ENCODE results near the gene TSPAN18. TPM values are rescaled to one million over a fixed set of nuclear protein-coding genes. Genes with fewer than 3 reads are reported as not detected.

Gene TSPAN18
- total RNA-seq, 2 donors from 2014 or later = 3.4 to 13.4 TPM

- Histone ChIP-seq H3K4me3 (no peak overlapping the region), H3K9me3 (no peaks in the 10 kb centered on the region), H3K4me1 (no peaks in the 10 kb centered on the region), H3K9ac (ENCODE audit: low read depth in 2 of 2, low read length in 2 of 2) (no peak overlapping the region), H3K27ac (no peak overlapping the region), H3K36me3 (no peaks in the 10 kb centered on the region), H3K27me3 (no peaks in the 10 kb centered on the region)
- no peak for TF ChIP-seq CTCF (IDR thresholded peaks at IDR 0.05)
- DNase-seq = no peak
- intact Hi-C loops (cut with DNase I) = loop anchor here (5.0 kb wide), 1 partner anchor 356 kb away; no protein-coding TSS in a partner anchor
Observed at GRCh38 chr11:44913502-44913901, 186.7 kb downstream of the TSPAN18 start.

- no peaks in the 10 kb centered on the region for H3K27me3 ChIP-seq
- DNase-seq = no peak
- intact Hi-C loops (cut with DNase I) = loop anchor here (5.0 kb wide), 1 partner anchor 357 kb away; no protein-coding TSS in a partner anchor
Observed at GRCh38 chr11:44914105-44914504, 187.3 kb downstream of the TSPAN18 start.

GRCh38 chr11:44915004-44915403 lies 188.2 kb downstream of the TSPAN18 start:
- Histone ChIP-seq H3K9ac (ENCODE audit: low read depth in 2 of 2, low read length in 2 of 2) (no peak overlapping the region), H3K27me3 (no peaks in the 10 kb centered on the region), H3K36me3 (no peaks in the 10 kb centered on the region), H3K4me3 (no peak overlapping the region), H3K27ac (no peak overlapping the region), H3K4me1 (no peaks in the 10 kb centered on the region), H3K9me3 (no peaks in the 10 kb centered on the region)
- no peak for TF ChIP-seq CTCF (IDR thresholded peaks at IDR 0.05)
- DNase-seq = no peak
- intact Hi-C loops (cut with DNase I) = no loop called here

More at GRCh38 chr11:44914105-44914504, 187.3 kb downstream of the TSPAN18 start:
- Histone ChIP-seq H3K9me3 (no peaks in the 10 kb centered on the region), H3K9ac (ENCODE audit: low read depth in 2 of 2, low read length in 2 of 2) (peak overlapping the region in 1 of 2 donors; percentile 4), H3K36me3 (no peaks in the 10 kb centered on the region), H3K27ac (no peak overlapping the region), H3K4me1 (no peaks in the 10 kb centered on the region), H3K4me3 (no peak overlapping the region)
- TF ChIP-seq CTCF (IDR thresholded peaks at IDR 0.05) = no peak

GRCh38 chr11:44915621-44916020 lies 188.9 kb downstream of the TSPAN18 start:
- Histone ChIP-seq H3K4me3 (no peak overlapping the region), H3K9me3 (no peaks in the 10 kb centered on the region), H3K27me3 (no peaks in the 10 kb centered on the region), H3K27ac (no peak overlapping the region), H3K4me1 (no peaks in the 10 kb centered on the region), H3K36me3 (no peaks in the 10 kb centered on the region), H3K9ac (ENCODE audit: low read depth in 2 of 2, low read length in 2 of 2) (no peak overlapping the region)
- TF ChIP-seq CTCF (IDR thresholded peaks at IDR 0.05) = no peak
- intact Hi-C loops (cut with DNase I) = no loop called here
- no peak for DNase-seq

- Histone ChIP-seq H3K36me3 (no peaks in the 10 kb centered on the region), H3K4me3 (no peak overlapping the region), H3K4me1 (no peaks in the 10 kb centered on the region), H3K27me3 (no peaks in the 10 kb centered on the region), H3K9ac (ENCODE audit: low read depth in 2 of 2, low read length in 2 of 2) (no peak overlapping the region), H3K27ac (no peak overlapping the region), H3K9me3 (no peaks in the 10 kb centered on the region)
- TF ChIP-seq CTCF (IDR thresholded peaks at IDR 0.05) = no peak
- no peak for DNase-seq
- intact Hi-C loops (cut with DNase I) = no loop called here
Observed at GRCh38 chr11:44916331-44916730, 189.6 kb downstream of the TSPAN18 start.

Measured in colonic mucosa (tissue), 4 donors.